GM23338 (cell line): ENCODE data around the gene JMJD1C.

Experiments
- CREB1 ChIP-seq: fragments of 250-450 bp; sonication (Bioruptor Pico); IDR thresholded peaks from 2 replicates; pipeline ENCODE4 v1.5.0; 2020; ENCODE audit warnings: low read depth, mild to moderate bottlenecking, moderate library complexity
- CTCF ChIP-seq, 2 experiments: fragments of 200-600 bp in 1 of 2; sonication (generic) in 1 of 2; conservative IDR thresholded peaks; 2 replicates each; pipeline versions ENCODE4 v1.5.1 to v1.6.1; 2016 to 2017; ENCODE audit warnings: antibody characterized with exemption in 2 of 2, low read depth in 2 of 2, mild to moderate bottlenecking in 2 of 2, moderate library complexity in 1 of 2
- EZH2 ChIP-seq: fragments of 200-600 bp; sonication (generic); IDR thresholded peaks from one replicate; pipeline ENCODE4 v1.8.0; 2017; ENCODE audit warnings: antibody characterized with exemption, mild to moderate bottlenecking, low read depth; ENCODE audit not compliant: unreplicated experiment
- EZH2phosphoT487 ChIP-seq: fragments of 200-600 bp; sonication (generic); IDR thresholded peaks from one replicate; pipeline ENCODE4 v1.8.1; 2018; ENCODE audit warnings: antibody characterized with exemption; ENCODE audit not compliant: unreplicated experiment
- JUNB ChIP-seq: IDR thresholded peaks from one replicate; pipeline ENCODE4 v1.6.1; 2016; ENCODE audit warnings: antibody characterized with exemption; ENCODE audit not compliant: unreplicated experiment
- POLR2AphosphoS5 ChIP-seq: IDR thresholded peaks from 2 replicates; pipeline ENCODE4 v1.6.1; 2016; ENCODE audit warnings: antibody characterized with exemption, low read depth
- STAT1 ChIP-seq: IDR thresholded peaks from one replicate; pipeline ENCODE4 v1.6.1; 2016; ENCODE audit warnings: antibody characterized with exemption; ENCODE audit not compliant: unreplicated experiment
- ZNF114 ChIP-seq: fragments of 250-450 bp; sonication (Bioruptor Pico); IDR thresholded peaks from 2 replicates; pipeline ENCODE4 v1.5.0; 2020; ENCODE audit warnings: mild to moderate bottlenecking, moderate library complexity
- ZNF331 ChIP-seq: fragments of 250-450 bp; sonication (Bioruptor Pico); IDR thresholded peaks from 2 replicates; pipeline ENCODE4 v1.5.0; 2020; ENCODE audit warnings: low read depth, mild to moderate bottlenecking, moderate library complexity
- ZNF462 ChIP-seq: fragments of 250-450 bp; sonication (Bioruptor Pico); IDR thresholded peaks from 2 replicates; pipeline ENCODE4 v1.5.0; 2020; ENCODE audit warnings: mild to moderate bottlenecking, moderate library complexity
- TF ChIP-seq, protein P1 (sequence below): IDR thresholded peaks from 2 replicates; pipeline ENCODE4 v1.6.1; 2016; ENCODE audit warnings: antibody characterized with exemption
- TF ChIP-seq, protein P2 (sequence below): IDR thresholded peaks from one replicate; pipeline ENCODE4 v1.6.1; 2018; ENCODE audit warnings: antibody characterized with exemption; ENCODE audit not compliant: unreplicated experiment

DNA sequence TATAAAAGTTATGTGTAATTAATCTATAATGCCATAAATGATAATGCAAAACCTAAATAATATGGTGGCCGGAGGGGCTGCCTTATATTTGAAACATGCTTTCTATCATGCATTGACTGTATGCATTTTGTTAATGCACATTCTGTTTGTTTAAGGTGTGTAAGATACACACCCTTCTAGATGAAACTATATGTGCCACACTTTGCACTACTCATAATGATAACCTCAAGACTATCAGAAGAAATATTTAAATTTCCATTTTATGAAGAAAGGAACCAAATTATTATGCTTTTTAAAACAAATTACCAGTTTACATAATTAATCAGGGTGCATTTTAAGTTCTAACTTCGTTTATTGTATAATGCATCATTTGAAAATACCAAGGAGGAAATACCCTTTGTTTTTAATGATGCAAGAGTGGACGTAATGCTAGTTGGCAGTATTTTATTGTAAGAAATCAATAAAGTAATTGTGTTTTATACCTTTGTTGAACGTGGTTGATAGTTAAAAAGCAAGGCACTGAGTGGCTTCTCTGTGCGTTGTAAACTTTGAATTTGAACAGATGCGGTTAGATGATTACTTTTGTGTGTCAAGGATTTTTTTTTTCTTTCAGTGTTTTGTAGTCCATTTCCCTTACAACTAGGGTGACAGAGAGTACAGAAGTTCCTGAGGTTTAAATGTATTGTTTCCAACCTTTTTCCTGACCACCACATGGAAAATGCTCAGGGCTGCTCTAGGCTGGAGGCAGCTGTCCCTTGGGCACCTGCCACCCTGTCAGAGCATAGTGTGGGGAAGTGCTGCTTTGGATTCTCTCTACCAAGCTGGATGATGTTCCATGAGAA, 311.0 kb downstream of the JMJD1C start:
- no peak for TF ChIP-seq STAT1
- no peak for TF ChIP-seq EZH2
- TF ChIP-seq CTCF (conservative IDR thresholded peaks at IDR 0.05; ENCODE audit: low read depth in 2 of 2) = no peak
- TF ChIP-seq ZNF462 = no peak
- TF ChIP-seq EZH2phosphoT487 = no peak
- TF ChIP-seq, protein P1, sequence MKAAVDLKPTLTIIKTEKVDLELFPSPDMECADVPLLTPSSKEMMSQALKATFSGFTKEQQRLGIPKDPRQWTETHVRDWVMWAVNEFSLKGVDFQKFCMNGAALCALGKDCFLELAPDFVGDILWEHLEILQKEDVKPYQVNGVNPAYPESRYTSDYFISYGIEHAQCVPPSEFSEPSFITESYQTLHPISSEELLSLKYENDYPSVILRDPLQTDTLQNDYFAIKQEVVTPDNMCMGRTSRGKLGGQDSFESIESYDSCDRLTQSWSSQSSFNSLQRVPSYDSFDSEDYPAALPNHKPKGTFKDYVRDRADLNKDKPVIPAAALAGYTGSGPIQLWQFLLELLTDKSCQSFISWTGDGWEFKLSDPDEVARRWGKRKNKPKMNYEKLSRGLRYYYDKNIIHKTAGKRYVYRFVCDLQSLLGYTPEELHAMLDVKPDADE = no peak
- no peak for TF ChIP-seq POLR2AphosphoS5
- TF ChIP-seq ZNF331 (CRISPR knock-in tag) = no peak
- TF ChIP-seq, protein P2, sequence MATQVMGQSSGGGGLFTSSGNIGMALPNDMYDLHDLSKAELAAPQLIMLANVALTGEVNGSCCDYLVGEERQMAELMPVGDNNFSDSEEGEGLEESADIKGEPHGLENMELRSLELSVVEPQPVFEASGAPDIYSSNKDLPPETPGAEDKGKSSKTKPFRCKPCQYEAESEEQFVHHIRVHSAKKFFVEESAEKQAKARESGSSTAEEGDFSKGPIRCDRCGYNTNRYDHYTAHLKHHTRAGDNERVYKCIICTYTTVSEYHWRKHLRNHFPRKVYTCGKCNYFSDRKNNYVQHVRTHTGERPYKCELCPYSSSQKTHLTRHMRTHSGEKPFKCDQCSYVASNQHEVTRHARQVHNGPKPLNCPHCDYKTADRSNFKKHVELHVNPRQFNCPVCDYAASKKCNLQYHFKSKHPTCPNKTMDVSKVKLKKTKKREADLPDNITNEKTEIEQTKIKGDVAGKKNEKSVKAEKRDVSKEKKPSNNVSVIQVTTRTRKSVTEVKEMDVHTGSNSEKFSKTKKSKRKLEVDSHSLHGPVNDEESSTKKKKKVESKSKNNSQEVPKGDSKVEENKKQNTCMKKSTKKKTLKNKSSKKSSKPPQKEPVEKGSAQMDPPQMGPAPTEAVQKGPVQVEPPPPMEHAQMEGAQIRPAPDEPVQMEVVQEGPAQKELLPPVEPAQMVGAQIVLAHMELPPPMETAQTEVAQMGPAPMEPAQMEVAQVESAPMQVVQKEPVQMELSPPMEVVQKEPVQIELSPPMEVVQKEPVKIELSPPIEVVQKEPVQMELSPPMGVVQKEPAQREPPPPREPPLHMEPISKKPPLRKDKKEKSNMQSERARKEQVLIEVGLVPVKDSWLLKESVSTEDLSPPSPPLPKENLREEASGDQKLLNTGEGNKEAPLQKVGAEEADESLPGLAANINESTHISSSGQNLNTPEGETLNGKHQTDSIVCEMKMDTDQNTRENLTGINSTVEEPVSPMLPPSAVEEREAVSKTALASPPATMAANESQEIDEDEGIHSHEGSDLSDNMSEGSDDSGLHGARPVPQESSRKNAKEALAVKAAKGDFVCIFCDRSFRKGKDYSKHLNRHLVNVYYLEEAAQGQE = no peak
- TF ChIP-seq CREB1 = no peak
- TF ChIP-seq ZNF114 (CRISPR knock-in tag) = no peak
- TF ChIP-seq JUNB = no peak
